NCI-H1417 (cell line): ENCODE measurements around the gene ELFN1.

ENCODE experiments used
- DNase-seq, 3 experiments: peaks; one replicate each; lab custom pipeline; 2025; lab: John Stamatoyannopoulos, UW

ELFN1 gene

GRCh38 chr7:1663857-1664651, 6.0 kb upstream of the ELFN1 start:
- DNase-seq, result no peak

- peak; percentile 37 to 75 (median 74) for DNase-seq
These were observed 5.1 kb upstream of the ELFN1 start for GRCh38 chr7:1664711-1665548.

DNA sequence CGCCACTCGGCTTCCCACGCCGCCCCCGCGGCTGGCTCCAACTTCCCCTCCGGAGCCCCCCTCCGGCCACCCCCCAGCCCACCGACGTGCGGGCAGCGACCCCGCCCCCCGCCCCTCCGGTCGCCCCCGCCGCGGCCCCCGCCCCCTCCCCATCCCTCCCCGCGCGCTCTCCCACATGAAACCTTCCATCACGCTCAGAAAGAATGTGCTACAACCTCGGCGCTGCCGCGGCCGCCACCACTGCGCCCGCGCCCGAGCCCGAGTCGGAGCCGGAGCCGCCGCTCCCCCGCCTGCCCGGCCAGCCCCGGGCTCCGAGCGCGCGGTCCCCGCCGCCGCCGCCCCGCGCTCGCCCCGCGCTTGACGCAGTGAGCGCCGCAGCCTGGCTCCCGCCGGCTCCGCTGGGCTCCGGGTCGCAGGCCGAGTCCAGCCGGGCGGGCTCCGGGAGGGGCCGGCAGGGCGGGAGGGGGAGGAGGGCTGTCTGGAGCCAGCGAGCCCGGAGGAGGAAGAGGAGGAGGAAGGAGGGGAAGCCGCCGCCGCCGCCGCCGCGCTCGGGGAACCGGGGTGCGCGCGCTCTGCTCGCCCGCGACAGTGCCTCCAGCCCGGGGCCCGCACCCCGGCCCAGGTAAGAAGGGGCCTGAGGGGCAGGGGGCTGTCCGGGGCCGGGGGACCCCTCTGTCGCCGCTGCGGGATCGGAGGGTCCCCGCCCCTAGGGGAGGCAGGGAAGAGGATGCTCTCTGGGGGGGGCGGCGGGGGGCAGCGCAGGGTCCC, 4.3 kb upstream of the ELFN1 start:
- DNase-seq, result peak; percentile 5 to 48 (median 29)

GRCh38 chr7:1666317-1666822, 3.7 kb upstream of the ELFN1 start:
- DNase-seq, result peak in 1 of 3 experiments; percentile 35

GRCh38 chr7:1666823-1667565, 3.1 kb upstream of the ELFN1 start:
- DNase-seq, result peak in 2 of 3 experiments; percentile 52 to 67

GRCh38 chr7:1667566-1668395, 2.3 kb upstream of the ELFN1 start:
- DNase-seq, result peak in 2 of 3 experiments; percentile 52 to 67

DNA sequence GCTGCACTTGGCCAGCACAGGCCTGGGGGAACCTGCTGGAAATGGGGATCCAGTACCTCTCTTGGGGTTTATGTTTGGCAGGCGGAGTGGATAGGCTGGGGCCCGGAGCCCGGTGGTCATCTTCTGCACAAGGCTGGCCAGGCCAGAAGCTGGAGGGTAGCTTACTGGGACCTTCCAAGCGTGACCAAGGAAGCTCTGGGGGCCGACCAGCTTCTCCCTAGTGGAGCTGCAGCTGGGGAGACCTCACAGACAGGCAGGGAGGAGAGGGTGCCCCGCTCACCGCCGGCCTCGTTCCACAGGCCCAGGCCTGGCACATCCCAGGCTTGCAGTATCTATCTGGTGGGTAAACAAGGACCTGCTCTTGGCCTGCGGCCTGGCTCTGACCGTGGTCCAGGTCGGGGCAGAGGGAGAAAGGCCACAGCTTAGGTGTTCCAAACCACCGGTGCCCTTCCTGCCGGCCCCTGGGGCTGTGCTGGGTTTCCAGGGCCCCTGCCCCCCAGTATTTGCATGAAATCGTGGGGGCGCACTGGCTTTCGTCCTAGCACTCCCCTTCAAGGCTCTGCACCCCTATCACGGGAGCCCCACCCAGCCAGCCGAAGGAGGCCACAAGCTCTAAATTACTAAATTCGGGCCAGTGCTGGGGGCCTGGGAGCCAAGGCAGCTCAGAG, 1.5 kb upstream of the ELFN1 start:
- DNase-seq, result peak in 1 of 3 experiments; percentile 33

DNA sequence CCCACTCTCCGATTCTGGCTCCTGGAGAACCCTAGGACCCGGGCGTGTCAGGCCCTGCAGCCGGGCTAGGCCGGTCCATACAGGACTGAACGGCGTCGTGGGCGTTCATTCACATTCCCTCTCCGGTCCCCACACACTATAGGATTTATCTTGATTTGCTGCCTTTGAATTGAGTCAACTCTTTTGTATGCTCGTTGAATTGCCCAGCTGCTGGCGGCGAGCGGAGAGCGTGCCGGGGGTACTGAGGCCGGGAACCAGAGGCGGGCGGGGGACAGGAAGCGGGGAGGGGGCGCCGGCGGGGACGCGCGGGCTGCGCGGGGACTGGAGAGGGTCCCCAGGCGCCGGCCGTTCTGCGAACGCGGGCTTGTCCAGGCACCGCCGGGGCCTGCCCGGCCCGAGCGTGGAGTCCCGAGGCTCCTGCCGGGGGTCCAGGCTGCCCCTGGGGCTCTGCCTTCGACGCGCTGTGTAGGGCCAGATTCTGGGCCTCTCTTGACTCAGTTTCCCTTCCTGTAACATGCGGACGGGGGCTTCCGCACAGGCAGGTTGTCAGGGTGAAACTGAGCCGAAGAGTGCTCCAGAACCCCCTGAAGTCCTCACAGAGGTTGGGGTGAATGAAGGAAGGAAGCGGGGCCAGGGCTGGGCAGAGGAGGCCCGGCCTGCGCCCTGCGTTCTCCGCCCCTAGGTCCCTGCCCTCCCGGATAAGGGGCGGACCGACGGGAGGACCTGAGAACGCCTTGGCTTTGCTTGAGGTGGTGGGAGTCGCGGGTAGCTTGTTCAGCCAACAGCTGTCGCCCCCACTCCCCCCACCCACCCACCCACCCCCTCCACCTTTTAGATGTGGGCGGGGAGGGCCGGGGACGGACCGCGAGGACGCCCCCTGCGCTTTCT, 769 bp upstream of the ELFN1 start:
- peak in 2 of 3 experiments; percentile 46 to 61 for DNase-seq

DNA sequence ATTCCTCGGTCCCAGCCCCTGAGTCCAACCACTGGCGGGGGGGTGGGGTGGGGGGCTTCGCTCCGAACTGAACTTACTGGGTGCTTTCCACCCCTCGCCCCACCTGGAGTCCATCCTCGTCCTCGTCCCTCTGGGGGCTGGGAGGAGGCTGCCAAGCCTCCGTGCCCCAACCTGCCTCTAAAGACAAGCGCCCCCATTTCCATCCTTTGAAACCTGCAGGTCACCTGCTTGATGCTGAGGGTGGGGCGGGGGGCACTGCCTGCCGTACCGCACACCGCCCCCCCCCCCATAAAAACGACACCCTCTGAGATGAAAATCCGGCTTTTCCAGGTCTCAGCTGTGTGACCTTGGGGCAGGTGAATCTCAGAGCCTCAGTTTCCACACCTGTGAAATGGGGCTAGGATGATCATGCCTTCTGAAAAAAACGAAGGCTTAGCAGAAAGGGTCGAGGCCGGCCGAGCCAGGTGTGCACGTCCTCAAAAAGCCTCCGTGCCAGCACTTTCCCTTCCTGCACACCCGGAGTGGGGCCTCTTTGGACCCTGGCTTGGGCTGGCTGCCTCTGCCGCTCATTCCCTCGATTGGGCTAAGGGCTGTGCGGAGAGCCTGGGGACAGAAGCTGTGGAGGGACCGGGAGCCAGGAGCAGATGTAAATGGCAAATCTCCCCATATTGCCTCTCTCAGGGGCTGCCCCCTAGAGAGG, 967 bp downstream of the ELFN1 start:
- no peak for DNase-seq

DNA sequence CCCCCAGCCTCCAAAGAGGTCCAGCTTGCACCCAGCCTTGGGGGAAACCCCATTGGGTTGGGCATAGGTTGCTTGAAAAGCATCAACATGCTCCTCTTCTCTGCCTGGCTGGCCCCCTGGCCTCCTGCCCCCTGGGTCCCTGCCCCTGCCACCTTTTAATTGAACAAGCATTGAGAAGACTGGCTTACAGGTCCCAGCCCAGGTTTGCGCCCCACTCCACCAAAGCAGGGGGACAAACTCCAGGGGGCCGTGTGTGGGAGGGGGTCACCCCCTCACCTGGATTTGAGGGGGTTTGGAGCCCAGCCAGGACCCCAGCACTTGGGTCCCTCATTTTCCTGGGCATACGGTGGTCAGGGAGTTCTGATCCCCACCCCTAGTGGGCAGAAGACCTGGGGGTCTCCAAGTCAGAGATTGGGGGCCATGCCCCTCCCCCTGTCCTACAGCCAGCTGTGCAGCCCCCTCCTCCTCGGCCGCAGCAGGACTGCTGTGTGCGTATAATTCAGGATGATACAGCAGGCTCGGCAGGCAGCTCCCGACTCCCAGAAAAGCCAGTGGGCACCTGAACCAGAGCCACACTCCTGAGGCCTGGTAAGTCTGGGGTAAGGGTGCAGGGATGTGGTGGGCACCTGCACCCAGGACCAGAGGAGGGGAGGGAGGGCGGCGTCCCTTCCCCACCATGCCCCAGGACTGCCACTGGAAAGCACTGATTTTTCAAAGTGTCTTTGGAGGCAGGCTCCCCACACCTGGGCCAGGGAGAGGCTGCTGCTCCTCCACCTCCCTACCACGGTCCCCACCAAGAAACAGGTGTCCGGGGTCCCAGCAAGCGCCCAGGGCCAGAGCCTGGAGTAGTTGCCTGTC, 1.7 kb downstream of the ELFN1 start:
- no peak for DNase-seq

DNA sequence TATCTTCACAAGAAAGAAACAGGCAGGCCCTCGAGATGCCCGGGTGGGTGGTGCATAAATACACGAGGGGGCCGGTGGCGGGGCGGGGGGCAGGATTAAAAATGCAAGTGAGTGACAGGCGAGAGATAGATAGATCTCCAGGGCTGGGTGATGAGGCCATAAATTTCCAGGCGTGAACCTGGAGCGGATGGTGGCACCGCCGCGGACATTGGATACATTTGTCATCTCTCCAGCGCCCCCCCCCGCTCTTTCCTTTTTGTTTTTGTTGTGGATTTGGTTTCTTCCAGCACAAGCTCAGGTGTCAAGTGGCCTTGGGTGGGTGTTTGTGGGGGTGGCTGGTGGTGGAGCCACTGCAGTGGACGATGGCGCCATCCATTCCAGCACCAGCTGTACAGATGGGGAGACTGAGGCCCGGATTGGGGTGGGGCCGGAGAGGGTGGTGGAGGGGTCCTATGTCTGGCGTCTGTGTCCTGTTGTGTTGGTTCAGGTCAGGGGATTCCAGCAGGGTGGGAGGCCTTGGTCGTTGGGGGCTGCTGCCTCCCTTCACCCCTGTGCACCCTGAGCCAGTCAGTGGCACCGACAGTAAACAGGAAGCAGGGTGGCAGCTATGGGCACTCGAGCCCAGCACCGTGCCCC, 2.9 kb downstream of the ELFN1 start:
- no peak for DNase-seq

GRCh38 chr7:1673581-1674118, 3.6 kb downstream of the ELFN1 start:
- no peak for DNase-seq

- no peak for DNase-seq
These were observed 4.3 kb downstream of the ELFN1 start for GRCh38 chr7:1674161-1675035.

DNA sequence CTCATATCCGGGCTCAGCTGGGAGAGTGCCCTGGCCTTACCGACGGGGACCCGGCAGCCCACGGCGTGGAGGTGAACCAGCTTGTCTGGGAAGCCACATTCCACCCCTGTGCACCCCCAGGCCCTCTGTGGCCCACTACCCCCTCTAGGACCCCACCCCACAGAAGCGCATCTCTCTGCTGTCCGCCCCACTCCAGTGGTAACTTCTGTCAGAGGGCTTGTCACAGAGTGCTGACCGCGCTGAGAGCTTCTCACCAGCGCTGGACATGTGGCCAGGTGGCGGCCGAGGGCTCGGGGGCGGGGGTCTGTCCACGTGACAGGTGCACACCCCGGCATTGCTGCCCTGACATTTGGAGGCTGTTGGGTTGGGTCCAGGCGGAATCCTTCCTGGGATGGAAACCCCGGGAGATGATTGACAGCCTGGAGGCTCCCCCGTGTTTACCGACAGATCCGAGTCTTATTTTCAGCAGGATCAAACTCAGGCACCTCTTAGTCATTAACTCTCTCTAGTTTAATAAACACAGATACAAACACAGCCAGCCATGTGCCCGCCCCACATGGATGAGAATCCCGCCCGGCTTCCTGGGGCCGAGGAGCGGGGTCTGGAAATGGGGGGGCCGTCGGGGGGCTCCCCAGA, 5.1 kb downstream of the ELFN1 start:
- peak in 2 of 3 experiments; percentile 9 to 22 for DNase-seq
